ENCODE measurements around the gene CDK18. TPM values are rescaled to one million over a fixed set of nuclear protein-coding genes. Genes with fewer than 3 reads are reported as not detected.
A peak's percentile ranks its signal among the peaks of the same experiment; 100 is the strongest.

CDK18 gene
- total RNA-seq, result 10 to 100 TPM; 10.9 to 19.1 TPM
- polyA plus RNA-seq, result 10 to 100 TPM in 1 of 2 donors, 1 to 10 TPM in 1; 9.7 to 21.0 TPM
- long read RNA-seq, donor 1, partial matches to known transcripts, result 5 of 10 reads
- long read RNA-seq, donor 1, other reads (novel, unspliced or antisense), result 0 of 10 reads
- long read RNA-seq, donor 2, partial matches to known transcripts, result 0 of 1 reads
- long read RNA-seq, donor 2, other reads (novel, unspliced or antisense), result 0 of 1 reads
- long read RNA-seq, donor 3, partial matches to known transcripts, result 0 of 1 reads
- long read RNA-seq, donor 3, other reads (novel, unspliced or antisense), result 0 of 1 reads
- long read RNA-seq, donor 4, partial matches to known transcripts, result 0 of 2 reads
- long read RNA-seq, donor 4, other reads (novel, unspliced or antisense), result 0 of 2 reads
- long read RNA-seq, donor 5, partial matches to known transcripts, result 0 of 5 reads
- long read RNA-seq, donor 5, other reads (novel, unspliced or antisense), result 0 of 5 reads

GRCh38 chr1:205504311-205505075 is at the start of gene CDK18:
Gene CDK18, plus strand, starts transcription at chr1:205504669. Its CDS starts 18,499 bp downstream, at chr1:205523168.
- H3K27ac ChIP-seq (ENCODE audit: low read depth in 1 of 2, low read length in 1 of 2), result peak within 1 kb of the TSS; percentile 66 to 88
- peak; percentile 80 for ATAC-seq (ENCODE audit: insufficient read depth, low FRiP score)
- no peak for TF ChIP-seq CTCF (IDR thresholded peaks at IDR 0.05; ENCODE audit: control extremely low read depth, extremely low read depth)
- no peaks in the 10 kb centered on the region for H3K9me3 ChIP-seq (ENCODE audit: control insufficient read depth in 4 of 4, insufficient read depth in 3 of 4, low read length in 3 of 4)
- no peaks in the 10 kb centered on the region for H3K36me3 ChIP-seq (ENCODE audit: control insufficient read depth in 4 of 4, insufficient read depth in 4 of 4, low read length in 4 of 4)
- no peaks in the 10 kb centered on the region for H3K27me3 ChIP-seq (ENCODE audit: control insufficient read depth in 3 of 3, insufficient read depth in 3 of 3, low read length in 2 of 3)
- H3K9ac ChIP-seq (ENCODE audit: insufficient read depth in 1 of 2, low read length in 2 of 2), result peak within 1 kb of the TSS; percentile 68 to 76
- H3K4me3 ChIP-seq, result peak within 1 kb of the TSS; percentile 62
- peak; percentile 87 to 91 (median 89) for DNase-seq
- H3K4me1 ChIP-seq (ENCODE audit: control insufficient read depth in 5 of 5, insufficient read depth in 5 of 5, low read length in 5 of 5), result peaks cover 0 to 33% (median 11%) of the 10 kb centered on the region in 5 donors
- 4 to 5% methylated on average over 39 to 42 of the region's 42 CpGs for WGBS, 2 donors

- DNase-seq, result no peak
- ATAC-seq (ENCODE audit: insufficient read depth, low FRiP score), result no peak
- Histone ChIP-seq H3K27ac (ENCODE audit: low read depth in 1 of 2, low read length in 1 of 2) (no peak overlapping the region), H3K36me3 (ENCODE audit: control insufficient read depth in 4 of 4, insufficient read depth in 4 of 4, low read length in 4 of 4) (no peaks in the 10 kb centered on the region), H3K4me1 (ENCODE audit: control insufficient read depth in 5 of 5, insufficient read depth in 5 of 5, low read length in 5 of 5) (peaks cover 0 to 14% (median 7%) of the 10 kb centered on the region in 5 donors), H3K9ac (ENCODE audit: insufficient read depth in 1 of 2, low read length in 2 of 2) (no peak overlapping the region), H3K27me3 (ENCODE audit: control insufficient read depth in 3 of 3, insufficient read depth in 3 of 3, low read length in 2 of 3) (peaks cover 0 to 60% (median 48%) of the 10 kb centered on the region in 3 donors), H3K9me3 (ENCODE audit: control insufficient read depth in 4 of 4, insufficient read depth in 3 of 4, low read length in 3 of 4) (peaks cover 0 to 2% (median 0%) of the 10 kb centered on the region in 4 donors), H3K4me3 (no peak overlapping the region)
- TF ChIP-seq CTCF (IDR thresholded peaks at IDR 0.05; ENCODE audit: control extremely low read depth, extremely low read depth), result no peak
- 21 to 24% methylated on average over 6 of the region's 6 CpGs for WGBS, 2 donors
Observed at GRCh38 chr1:205454903-205455335, 49.5 kb upstream of the CDK18 start.

GRCh38 chr1:205455581-205456382 is 48.7 kb upstream of the CDK18 start, which contains the start of gene BLACAT1:
Gene BLACAT1, minus strand, starts transcription at chr1:205456045.
- H3K4me1 ChIP-seq (ENCODE audit: control insufficient read depth in 5 of 5, insufficient read depth in 5 of 5, low read length in 5 of 5), result peaks cover 0 to 11% (median 2%) of the 10 kb centered on the region in 5 donors
- DNase-seq, result no peak
- peaks cover 0 to 2% (median 0%) of the 10 kb centered on the region in 4 donors for H3K9me3 ChIP-seq (ENCODE audit: control insufficient read depth in 4 of 4, insufficient read depth in 3 of 4, low read length in 3 of 4)
- no peaks in the 10 kb centered on the region for H3K36me3 ChIP-seq (ENCODE audit: control insufficient read depth in 4 of 4, insufficient read depth in 4 of 4, low read length in 4 of 4)
- H3K4me3 ChIP-seq, result no peak within 1 kb of the TSS
- TF ChIP-seq CTCF (IDR thresholded peaks at IDR 0.05; ENCODE audit: control extremely low read depth, extremely low read depth), result no peak
- H3K27ac ChIP-seq (ENCODE audit: low read depth in 1 of 2, low read length in 1 of 2), result no peak within 1 kb of the TSS
- 4% methylated on average over 51 to 53 of the region's 53 CpGs for WGBS, 2 donors
- no peak for ATAC-seq (ENCODE audit: insufficient read depth, low FRiP score)
- H3K9ac ChIP-seq (ENCODE audit: insufficient read depth in 1 of 2, low read length in 2 of 2), result no peak within 1 kb of the TSS
- peaks cover 0 to 60% (median 48%) of the 10 kb centered on the region in 3 donors for H3K27me3 ChIP-seq (ENCODE audit: control insufficient read depth in 3 of 3, insufficient read depth in 3 of 3, low read length in 2 of 3)

All from lung (tissue), 16 donors.